Mucosa of descending colon (tissue), 3 donors: ENCODE measurements around the gene ESRRB. TPM values are rescaled to one million over a fixed set of nuclear protein-coding genes. Genes with fewer than 3 reads are reported as not detected.

Experiments
- ATAC-seq: fragments of 200-7000 bp; cut with Tn5 transposase; one replicate; pipeline ENCODE4 v1.9.1; 2020; ENCODE audit warnings: mild to moderate bottlenecking, moderate library complexity
- DNase-seq, 3 donors: peaks; one replicate each; pipeline ENCODE4 v3.0.0-alpha.2; 2020
- H3K36me3 ChIP-seq: fragments of 200-600 bp; one replicate; pipeline ENCODE4 v1.8.0; 2021; ENCODE audit warnings: low read depth, mild to moderate bottlenecking
- H3K4me1 ChIP-seq: fragments of 200-600 bp; one replicate; pipeline ENCODE4 v1.8.0; 2021; ENCODE audit warnings: low read depth, mild to moderate bottlenecking
- H3K4me3 ChIP-seq: fragments of 200-600 bp; one replicate; pipeline ENCODE4 v1.8.0; 2021; ENCODE audit warnings: mild to moderate bottlenecking
- H3K9me3 ChIP-seq: fragments of 200-600 bp; one replicate; pipeline ENCODE4 v1.8.0; 2021; ENCODE audit warnings: mild to moderate bottlenecking
- CTCF ChIP-seq: fragments of 200-600 bp; IDR thresholded peaks from one replicate; pipeline ENCODE4 v1.8.0; 2022; ENCODE audit warnings: antibody characterized with exemption, mild to moderate bottlenecking
- intact Hi-C, 2 donors: fragments of 100-400 bp; cut with DNase I in 1 of 2; cut with micrococcal nuclease in 1 of 2; formaldehyde crosslinking; loops; one replicate each; pipeline versions ENCODE4 v1.11.0 to v1.11.1; 2022; cut with DNase I, micrococcal nuclease
- total RNA-seq, 3 donors: library from RNA; stranded (reverse); fragmentation: NEBNext Ultra II Directional in 2 of 3; extraction: Animal tissue kit (Norgen Biotek cat#: 25700) in 2 of 3; gene quantifications; one replicate each; pipeline versions ENCODE4 v1.2.1 to v1.2.4, GENCODE V29; 2021 to 2023
- donor health status: DM: no; HTN: no; CAD: no; lungs with moderate emphysema.
- donor health status: DM: no; HTN: no; CAD: no.
- donor health status: DM: no; HTN: yes; CAD: no.

Gene ESRRB
- total RNA-seq, 3 donors from 2014 or later, result 0.14 to 0.32 TPM; not detected in 1

GRCh38 chr14:76426161-76426696 lies 50.3 kb downstream of the ESRRB start:
- intact Hi-C loops, result no loop called here
- no peaks in the 10 kb centered on the region for H3K9me3 ChIP-seq
- TF ChIP-seq CTCF, result no peak
- no peak overlapping the region for H3K4me3 ChIP-seq
- no peaks in the 10 kb centered on the region for H3K4me1 ChIP-seq
- no peaks in the 10 kb centered on the region for H3K36me3 ChIP-seq
- DNase-seq (no peak), ATAC-seq (no peak)

- no peak overlapping the region for H3K4me3 ChIP-seq
- intact Hi-C loops, result no loop called here
- H3K4me1 ChIP-seq, result no peaks in the 10 kb centered on the region
- H3K36me3 ChIP-seq, result no peaks in the 10 kb centered on the region
- ATAC-seq, result no peak
- no peaks in the 10 kb centered on the region for H3K9me3 ChIP-seq
- DNase-seq, result no peak
- TF ChIP-seq CTCF, result no peak
Observed at GRCh38 chr14:76428611-76429010, 52.7 kb downstream of the ESRRB start.

GRCh38 chr14:76430017-76430416 lies 54.1 kb downstream of the ESRRB start:
- DNase-seq, result no peak
- H3K4me3 ChIP-seq, result no peak overlapping the region
- no peak for ATAC-seq
- intact Hi-C loops, result no loop called here
- no peaks in the 10 kb centered on the region for H3K9me3 ChIP-seq
- TF ChIP-seq CTCF, result no peak
- H3K4me1 ChIP-seq, result no peaks in the 10 kb centered on the region
- H3K36me3 ChIP-seq, result no peaks in the 10 kb centered on the region

- intact Hi-C loops, result no loop called here
- no peak for ATAC-seq
- no peaks in the 10 kb centered on the region for H3K4me1 ChIP-seq
- no peak for DNase-seq
- H3K36me3 ChIP-seq, result no peaks in the 10 kb centered on the region
- no peaks in the 10 kb centered on the region for H3K9me3 ChIP-seq
- TF ChIP-seq CTCF, result no peak
- no peak overlapping the region for H3K4me3 ChIP-seq
Observed at GRCh38 chr14:76430475-76430980, 54.6 kb downstream of the ESRRB start.

- no peaks in the 10 kb centered on the region for H3K9me3 ChIP-seq
- no peak for TF ChIP-seq CTCF
- no peaks in the 10 kb centered on the region for H3K36me3 ChIP-seq
- DNase-seq, result no peak
- intact Hi-C loops, result no loop called here
- ATAC-seq, result no peak
- H3K4me3 ChIP-seq, result no peak overlapping the region
- H3K4me1 ChIP-seq, result no peaks in the 10 kb centered on the region
Observed at GRCh38 chr14:76431538-76431937, 55.6 kb downstream of the ESRRB start.
